Ectodermal cell (in vitro differentiated cells): ENCODE measurements around the gene WDR87.

ENCODE experiments used
- H3K27ac ChIP-seq: 2 replicates; pipeline ENCODE4 v1.7.0; 2013; ENCODE audit warnings: mild to moderate bottlenecking, low read depth, low read length; ENCODE audit not compliant: insufficient read depth, poor library complexity, severe bottlenecking
- H3K27me3 ChIP-seq: 2 replicates; pipeline ENCODE4 v1.7.0; 2013; ENCODE audit warnings: mild to moderate bottlenecking, low read length; ENCODE audit not compliant: insufficient read depth, control insufficient read depth, poor library complexity, severe bottlenecking
- H3K36me3 ChIP-seq: one replicate; pipeline ENCODE4 v1.7.0; 2013; ENCODE audit warnings: low read length; ENCODE audit not compliant: control insufficient read depth, insufficient read depth
- H3K4me1 ChIP-seq: one replicate; pipeline ENCODE4 v1.7.0; 2013; ENCODE audit warnings: low read length; ENCODE audit not compliant: control insufficient read depth, insufficient read depth
- H3K4me3 ChIP-seq: 2 replicates; pipeline ENCODE4 v1.7.0; 2013; ENCODE audit warnings: low read depth, low read length, control low read depth; ENCODE audit not compliant: insufficient read depth
- H3K9me3 ChIP-seq: 2 replicates; pipeline ENCODE4 v1.7.0; 2013; ENCODE audit warnings: mild to moderate bottlenecking, low read length, moderate library complexity; ENCODE audit not compliant: control insufficient read depth
- WGBS, 2 experiments: methylation state at CpG; one replicate each; pipeline ENCODE4 v1.1.7; 2013; ENCODE audit warnings: missing lambda C conversion rate in 2 of 2; 5-methylcytosine and 5-hydroxymethylcytosine counted together

The WDR87 gene

DNA sequence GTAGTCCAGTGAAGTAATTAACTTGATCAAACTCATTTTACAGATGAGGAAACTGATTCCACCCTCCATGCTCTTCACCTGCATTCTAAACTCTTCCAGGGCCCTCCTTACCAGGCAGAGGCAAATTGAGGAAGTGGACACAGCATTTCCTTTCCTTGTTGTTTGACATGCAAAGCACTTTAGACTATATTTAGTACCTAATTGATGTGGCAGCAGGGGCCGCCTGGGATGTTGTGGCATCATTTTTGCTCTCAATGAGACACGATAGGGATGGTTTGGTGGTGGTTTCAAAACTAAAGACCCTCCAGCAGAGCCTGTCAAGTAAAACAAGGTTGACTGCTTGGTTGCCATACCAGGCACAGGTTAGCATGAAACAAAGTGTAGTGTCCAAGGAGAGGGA, 8.5 kb upstream of the WDR87 start:
- Histone ChIP-seq H3K9me3 (no peaks in the 10 kb centered on the region), H3K4me3 (no peak overlapping the region), H3K27me3 (no peaks in the 10 kb centered on the region), H3K4me1 (no peaks in the 10 kb centered on the region), H3K27ac (no peak overlapping the region), H3K36me3 (no peaks in the 10 kb centered on the region)
- 92 to 93% methylated on average over 2 of the region's 2 CpGs for WGBS, 2 experiments

DNA sequence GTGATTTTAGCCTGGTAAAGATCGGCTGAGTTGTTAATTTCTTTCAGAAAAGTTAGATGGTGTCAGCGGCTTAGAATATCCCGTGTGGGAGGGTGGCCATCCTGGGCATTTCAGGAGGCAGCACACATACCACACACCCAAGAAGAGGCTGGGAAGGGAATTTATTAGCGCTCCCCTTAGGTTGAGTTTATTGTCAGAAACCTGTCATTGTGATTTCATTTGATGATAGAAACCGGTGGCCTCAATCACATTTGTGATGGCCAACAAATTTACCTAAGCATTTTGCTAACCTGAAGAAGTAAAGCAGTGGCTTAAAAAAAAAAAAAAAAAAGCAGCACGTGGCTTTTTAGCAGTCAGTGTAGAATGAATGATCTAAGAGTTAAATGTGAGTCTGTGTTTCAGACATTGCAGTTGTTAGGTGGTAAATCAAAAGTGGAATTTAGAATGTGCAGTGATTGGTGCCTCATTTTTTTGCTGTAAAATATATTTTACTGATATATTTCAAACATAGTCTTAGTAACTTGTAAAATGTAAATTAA, 3.3 kb upstream of the WDR87 start:
- peaks cover 11% of the 10 kb centered on the region for H3K4me1 ChIP-seq
- H3K27me3 ChIP-seq = no peaks in the 10 kb centered on the region
- H3K27ac ChIP-seq = no peak overlapping the region
- no peaks in the 10 kb centered on the region for H3K9me3 ChIP-seq
- H3K4me3 ChIP-seq = no peak overlapping the region
- WGBS, 2 experiments = 60 to 72% methylated on average over 5 to 6 of the region's 6 CpGs
- no peaks in the 10 kb centered on the region for H3K36me3 ChIP-seq

DNA sequence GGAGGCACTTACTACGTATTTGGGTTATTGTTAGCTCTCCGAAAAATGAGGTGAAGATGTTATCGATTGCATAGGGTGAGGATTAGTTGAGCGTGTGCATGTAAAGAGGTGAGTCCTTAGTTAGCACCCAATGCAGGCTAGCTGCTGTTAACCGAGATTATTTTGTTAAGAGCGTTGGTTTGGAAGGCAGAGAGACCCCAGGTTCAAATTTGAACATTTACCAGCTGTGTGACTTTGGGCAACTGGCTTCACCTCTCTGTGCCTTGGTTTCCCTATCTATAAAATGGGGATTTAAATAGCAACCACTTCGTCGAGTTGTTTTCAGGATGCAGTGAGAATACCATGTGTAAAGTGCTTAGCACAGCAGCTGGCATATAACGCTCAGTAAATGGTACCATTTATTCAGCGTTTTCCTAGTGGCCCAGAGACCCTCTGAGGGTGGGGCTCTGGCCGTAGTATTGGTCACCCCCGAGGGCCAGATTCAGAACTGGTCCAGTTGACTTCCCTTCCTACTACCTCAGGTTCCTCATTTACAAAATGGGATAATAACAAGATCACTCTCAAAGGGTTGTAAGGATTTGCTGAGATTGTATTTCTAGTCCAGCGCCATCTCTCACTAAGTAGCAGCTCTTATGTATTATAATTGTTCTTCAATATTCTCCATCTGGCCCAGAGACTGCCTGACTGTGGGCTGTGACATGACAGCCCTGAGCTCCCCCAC, 1.5 kb upstream of the WDR87 start:
- H3K4me3 ChIP-seq = peak overlapping the region; percentile 96
- no peak overlapping the region for H3K27ac ChIP-seq
- H3K36me3 ChIP-seq = no peaks in the 10 kb centered on the region
- no peaks in the 10 kb centered on the region for H3K27me3 ChIP-seq
- H3K4me1 ChIP-seq = peaks cover 11% of the 10 kb centered on the region
- H3K9me3 ChIP-seq = no peaks in the 10 kb centered on the region
- 35 to 40% methylated on average over 12 to 13 of the region's 13 CpGs for WGBS, 2 experiments

DNA sequence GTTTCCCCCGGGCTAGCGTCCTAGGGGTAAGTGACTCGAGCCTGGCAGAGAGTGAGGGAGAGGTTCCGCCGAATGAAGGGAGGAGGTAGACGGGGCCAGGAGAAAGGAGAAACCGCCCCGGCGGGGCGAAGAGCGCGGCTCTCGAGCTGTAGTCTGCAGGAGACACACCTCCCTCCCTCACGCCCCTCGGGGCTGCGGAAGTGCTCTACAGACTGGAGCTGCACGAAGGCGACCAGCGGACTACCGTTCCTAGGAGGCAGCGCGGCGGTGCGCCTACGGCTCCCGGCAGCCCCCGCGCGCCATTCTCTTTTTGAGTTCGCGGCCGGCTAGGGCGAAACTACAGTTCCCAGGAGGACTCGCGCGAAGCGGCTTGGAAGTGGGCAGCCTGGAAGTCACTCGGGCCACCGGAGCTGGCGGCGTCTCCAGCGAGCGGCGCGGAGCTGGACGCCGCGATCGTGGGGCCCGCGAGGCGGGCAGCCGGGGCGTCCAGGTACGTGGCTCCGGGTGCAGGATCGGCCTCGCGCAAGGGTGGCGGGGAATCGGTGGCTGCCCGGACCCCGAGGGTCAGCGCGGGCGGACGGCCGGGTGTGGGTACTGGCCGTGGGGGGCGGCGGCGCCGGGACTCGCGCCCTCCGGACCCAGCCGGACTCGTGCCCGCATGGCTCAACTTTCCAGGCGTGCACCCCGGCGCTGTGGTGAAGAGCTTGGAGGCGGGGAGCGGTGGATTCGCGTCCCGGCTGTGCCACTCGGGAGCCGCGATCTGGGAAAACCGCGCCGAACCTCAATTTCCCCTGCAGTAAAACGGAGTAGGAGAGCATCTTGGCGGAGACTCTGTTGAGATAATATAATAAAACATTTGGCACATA, 708 bp upstream of the WDR87 start, which contains the start of gene SIPA1L3:
TSS of gene SIPA1L3 (plus strand) at position 340 of the 866 bp plus-strand sequence. CDS start 174,358 bp downstream, outside the sequence.
- Histone ChIP-seq H3K27ac (peak within 1 kb of the TSS; percentile 53), H3K9me3 (no peaks in the 10 kb centered on the region), H3K4me3 (peak within 1 kb of the TSS; percentile 96), H3K27me3 (no peaks in the 10 kb centered on the region), H3K4me1 (peaks cover 11% of the 10 kb centered on the region), H3K36me3 (no peaks in the 10 kb centered on the region)
- 0% methylated on average over 95 of the region's 95 CpGs for WGBS, 2 experiments

DNA sequence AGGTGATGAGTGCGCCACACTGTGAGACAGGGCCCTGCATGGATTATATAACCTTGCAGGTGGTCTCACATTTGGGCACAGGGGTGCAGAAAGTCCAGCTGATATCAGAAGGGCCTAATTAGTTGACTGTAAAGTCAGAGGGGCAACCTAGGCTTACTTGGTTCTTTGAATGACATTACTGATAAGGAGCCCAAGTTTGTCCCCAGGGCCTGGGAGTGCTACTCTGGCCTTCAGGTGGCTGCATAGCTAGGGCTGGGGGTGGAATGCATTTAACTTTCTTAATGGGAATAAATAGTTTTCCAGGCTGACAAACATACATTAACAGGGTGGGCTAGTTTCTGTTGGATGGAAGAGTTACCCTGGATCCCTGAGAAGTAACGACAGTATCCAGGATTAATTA, 3.3 kb downstream of the WDR87 start:
- no peak overlapping the region for H3K27ac ChIP-seq
- no peak overlapping the region for H3K4me3 ChIP-seq
- H3K9me3 ChIP-seq = no peaks in the 10 kb centered on the region
- WGBS, 2 experiments = 87 to 95% methylated on average over 2 of the region's 2 CpGs
- H3K36me3 ChIP-seq = no peaks in the 10 kb centered on the region
- peaks cover 5% of the 10 kb centered on the region for H3K4me1 ChIP-seq
- H3K27me3 ChIP-seq = no peaks in the 10 kb centered on the region

DNA sequence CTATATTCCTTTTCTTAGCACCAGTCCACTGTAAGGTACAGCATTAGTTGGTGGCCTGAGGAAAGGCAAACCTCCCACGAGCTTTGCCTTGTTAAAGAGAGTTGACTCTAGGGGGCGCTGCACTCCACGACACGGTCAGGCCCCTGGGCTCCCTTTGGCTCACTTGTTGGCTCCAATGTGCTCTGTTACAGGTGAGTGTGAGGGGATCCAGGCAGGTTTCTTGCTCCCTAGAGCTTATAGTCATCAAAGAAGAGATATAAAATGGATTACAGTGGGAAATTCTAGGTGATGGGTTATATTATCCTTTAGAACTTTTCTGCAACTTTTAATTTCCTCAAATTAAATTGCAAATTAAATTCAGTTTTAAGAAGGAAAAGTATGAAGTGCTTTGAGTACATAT, 3.7 kb downstream of the WDR87 start:
- no peaks in the 10 kb centered on the region for H3K27me3 ChIP-seq
- no peaks in the 10 kb centered on the region for H3K36me3 ChIP-seq
- WGBS, 2 experiments = 1 to 3% methylated on average over 4 of the region's 4 CpGs
- no peak overlapping the region for H3K27ac ChIP-seq
- H3K9me3 ChIP-seq = no peaks in the 10 kb centered on the region
- H3K4me3 ChIP-seq = no peak overlapping the region
- H3K4me1 ChIP-seq = peaks cover under 1% of the 10 kb centered on the region

DNA sequence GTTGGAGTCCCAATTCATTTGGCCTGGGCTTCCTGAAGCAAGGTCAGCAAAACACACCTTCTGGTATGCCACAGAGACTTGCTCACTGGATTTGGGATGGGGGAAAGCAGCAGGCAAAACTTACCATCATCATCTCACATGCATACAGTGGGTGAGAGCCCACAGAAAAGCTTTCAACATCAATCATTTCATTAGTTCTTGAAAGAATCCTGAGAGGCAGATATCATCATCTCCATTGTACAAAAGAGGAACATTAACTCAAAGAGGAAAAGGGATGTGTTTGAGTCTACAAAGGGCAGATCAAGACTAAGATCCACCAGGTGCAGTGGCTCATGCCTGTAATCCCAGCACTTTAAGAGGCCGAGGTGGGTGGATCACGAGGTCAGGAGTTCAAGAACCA, 6.4 kb downstream of the WDR87 start:
- Histone ChIP-seq H3K27me3 (no peaks in the 10 kb centered on the region), H3K4me3 (no peak overlapping the region), H3K4me1 (no peaks in the 10 kb centered on the region), H3K9me3 (no peaks in the 10 kb centered on the region), H3K36me3 (no peaks in the 10 kb centered on the region), H3K27ac (no peak overlapping the region)
- 89 to 90% methylated on average over 2 of the region's 2 CpGs for WGBS, 2 experiments

DNA sequence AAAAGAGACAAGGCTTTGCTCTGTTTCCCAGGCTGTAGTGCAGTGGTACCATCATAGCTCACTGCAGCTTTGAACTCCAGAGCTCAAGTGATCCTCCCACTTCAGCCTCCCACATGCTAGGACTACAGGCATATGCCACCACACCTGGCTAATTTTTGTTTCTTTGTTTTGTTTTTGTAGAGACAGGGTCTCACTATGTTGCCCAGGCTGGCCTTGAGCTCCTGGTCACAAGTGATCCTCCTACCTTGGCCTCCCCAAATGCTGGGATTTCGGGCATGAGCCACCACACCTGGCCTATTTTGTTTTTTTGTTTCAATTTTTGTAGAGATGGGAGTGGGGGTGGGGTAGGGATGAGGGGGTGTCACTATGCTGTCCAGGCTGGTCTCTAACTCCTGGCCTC, 6.9 kb downstream of the WDR87 start:
- Histone ChIP-seq H3K27ac (no peak overlapping the region), H3K27me3 (no peaks in the 10 kb centered on the region), H3K36me3 (no peaks in the 10 kb centered on the region), H3K4me1 (no peaks in the 10 kb centered on the region), H3K4me3 (no peak overlapping the region), H3K9me3 (no peaks in the 10 kb centered on the region)
- 80 to 81% methylated on average over 1 of the region's 1 CpG for WGBS, 2 experiments

DNA sequence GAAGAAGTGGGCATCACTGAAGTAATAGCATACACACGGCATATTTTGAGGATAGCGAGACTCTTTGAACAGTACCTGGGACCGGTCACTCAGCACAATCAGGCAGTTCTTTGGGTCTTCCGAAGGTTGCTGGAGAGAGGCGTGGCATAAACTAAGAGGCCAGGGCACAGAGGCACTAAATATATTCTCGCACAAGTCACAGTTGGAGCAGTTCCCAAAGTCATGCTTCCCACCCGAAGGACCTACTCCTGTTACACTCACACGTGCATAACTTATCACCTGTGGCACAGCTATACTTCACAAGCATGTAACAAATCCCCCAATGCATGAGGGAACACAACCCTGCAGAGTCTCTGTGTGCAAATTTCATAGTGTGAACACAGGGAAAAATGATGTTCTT, 10.2 kb downstream of the WDR87 start:
- Histone ChIP-seq H3K9me3 (no peaks in the 10 kb centered on the region), H3K27me3 (no peaks in the 10 kb centered on the region), H3K36me3 (no peaks in the 10 kb centered on the region), H3K4me3 (no peak overlapping the region), H3K27ac (no peak overlapping the region), H3K4me1 (no peaks in the 10 kb centered on the region)
- WGBS, 2 experiments = 90 to 92% methylated on average over 8 of the region's 8 CpGs
